Aorta (tissue), 5 donors: Measurements from ENCODE around the gene TMED10. TPM values are rescaled to one million over a fixed set of nuclear protein-coding genes. Genes with fewer than 3 reads are reported as not detected.
A peak's percentile ranks its signal among the peaks of the same experiment; 100 is the strongest.

Source experiments
- ATAC-seq: fragments of 200-7000 bp; cut with Tn5 transposase; one replicate; pipeline ENCODE4 v1.9.1; 2022; ENCODE audit warnings: moderate library complexity; ENCODE audit not compliant: low FRiP score
- DNase-seq, 2 donors: peaks; one replicate each; pipeline ENCODE4 v3.0.0-alpha.2; 2020
- H3K27ac ChIP-seq, 2 donors: one replicate each; pipeline ENCODE4 v1.5.1; 2013; ENCODE audit warnings: low read length in 2 of 2, mild to moderate bottlenecking in 2 of 2, moderate library complexity in 2 of 2, control low read depth in 1 of 2, inconsistent platforms in 1 of 2, low read depth in 1 of 2
- H3K27me3 ChIP-seq, 2 donors: one replicate each; pipeline ENCODE4 v1.6.1; 2013; ENCODE audit warnings: control low read depth in 1 of 2, low read length in 1 of 2, mild to moderate bottlenecking in 1 of 2, moderate library complexity in 1 of 2; ENCODE audit not compliant: insufficient read depth in 2 of 2, control insufficient read depth in 1 of 2
- H3K36me3 ChIP-seq, 2 donors: one replicate each; pipeline ENCODE4 v1.6.1; 2013; ENCODE audit warnings: control low read depth in 1 of 2, low read length in 1 of 2, mild to moderate bottlenecking in 1 of 2; ENCODE audit not compliant: insufficient read depth in 2 of 2, control insufficient read depth in 1 of 2
- H3K4me1 ChIP-seq, 2 donors: one replicate each; pipeline ENCODE4 v1.6.1; 2013; ENCODE audit warnings: low read length in 2 of 2, control low read depth in 1 of 2, mild to moderate bottlenecking in 1 of 2, moderate library complexity in 1 of 2; ENCODE audit not compliant: insufficient read depth in 2 of 2, control insufficient read depth in 1 of 2
- H3K4me3 ChIP-seq, 2 donors: one replicate each; pipeline ENCODE4 v1.5.1; 2013; ENCODE audit warnings: low read length in 2 of 2, control low read depth in 1 of 2, mild to moderate bottlenecking in 1 of 2
- H3K9me3 ChIP-seq: one replicate; pipeline ENCODE4 v1.6.1; 2013; ENCODE audit warnings: mild to moderate bottlenecking, low read length; ENCODE audit not compliant: control insufficient read depth
- WGBS, 2 donors: extraction: QIAGEN DNeasy Blood & Tissue Kit; methylation state at CpG; one replicate each; pipeline ENCODE4 v1.1.7; 2013; 5-methylcytosine and 5-hydroxymethylcytosine counted together
- intact Hi-C, 2 donors: fragments of 100-400 bp; cut with DNase I; formaldehyde crosslinking; loops; one replicate each; pipeline versions ENCODE4 v1.14.2 to v1.15.0; 2022
- polyA plus RNA-seq, 2 donors: library from polyadenylated mRNA; stranded (reverse); fragments of 200-250 nt; gene quantifications; one replicate each; pipeline ENCODE4 v1.2.3, GENCODE V29; 2013
- total RNA-seq, 2 donors: library from RNA; stranded (reverse); fragmentation: NEBNext Ultra II Directional; extraction: Animal tissue kit (Norgen Biotek cat#: 25700); gene quantifications; one replicate each; pipeline ENCODE4 v1.2.1, GENCODE V29; 2021
- donor health status: healthy with polysubstance abuse.
- donor health status: Bipolar disorder and iron deficiency.
- donor health status: DM: no; HTN: no; CAD: no.
- donor health status: DM: no; HTN: no; CAD: no.
- donor health status: DM: yes; HTN: yes; CAD: no.

Gene TMED10
- total and polyA plus RNA-seq, 4 donors: 114 to 277 (median 194) TPM

GRCh38 chr14:75147423-75148071 lies 28.9 kb downstream of the TMED10 start:
- 31 to 38% methylated on average over 13 of the region's 13 CpGs for WGBS, 2 donors
- H3K4me3 ChIP-seq: no peak overlapping the region
- intact Hi-C loops: no loop called here
- no peaks in the 10 kb centered on the region for H3K27me3 ChIP-seq
- no peaks in the 10 kb centered on the region for H3K9me3 ChIP-seq
- peak overlapping the region; percentile 57 to 97 for H3K27ac ChIP-seq
- DNase-seq (peak in 1 of 2 donors; percentile 82), ATAC-seq (peak; percentile 90)
- peaks cover 4 to 6% of the 10 kb centered on the region in 2 donors for H3K4me1 ChIP-seq
- H3K36me3 ChIP-seq: peaks cover 0 to 4% of the 10 kb centered on the region in 2 donors

GRCh38 chr14:75144944-75145343 lies 31.5 kb downstream of the TMED10 start:
- no peaks in the 10 kb centered on the region for H3K9me3 ChIP-seq
- WGBS, 2 donors: 86 to 89% methylated on average over 5 of the region's 5 CpGs
- H3K27ac ChIP-seq: no peak overlapping the region
- no peak overlapping the region for H3K4me3 ChIP-seq
- H3K4me1 ChIP-seq: peaks cover 4 to 6% of the 10 kb centered on the region in 2 donors
- no peaks in the 10 kb centered on the region for H3K27me3 ChIP-seq
- ATAC-seq (no peak), DNase-seq (no peak)
- intact Hi-C loops: no loop called here
- H3K36me3 ChIP-seq: no peaks in the 10 kb centered on the region

- no peak overlapping the region for H3K27ac ChIP-seq
Observed at GRCh38 chr14:75143761-75144527, 32.5 kb downstream of the TMED10 start.

GRCh38 chr14:75142494-75142893 lies 33.9 kb downstream of the TMED10 start:
- DNase-seq (no peak), ATAC-seq (no peak)
- no peak overlapping the region for H3K4me3 ChIP-seq
- intact Hi-C loops: no loop called here
- H3K36me3 ChIP-seq: no peaks in the 10 kb centered on the region
- H3K4me1 ChIP-seq: peaks cover 0 to 3% of the 10 kb centered on the region in 2 donors
- H3K27ac ChIP-seq: no peak overlapping the region
- no peaks in the 10 kb centered on the region for H3K9me3 ChIP-seq
- 27 to 37% methylated on average over 1 of the region's 1 CpG for WGBS, 2 donors
- H3K27me3 ChIP-seq: no peaks in the 10 kb centered on the region

More at GRCh38 chr14:75143761-75144527, 32.5 kb downstream of the TMED10 start:
- no peaks in the 10 kb centered on the region for H3K36me3 ChIP-seq
- WGBS, 2 donors: 85 to 86% methylated on average over 9 of the region's 9 CpGs
- no peaks in the 10 kb centered on the region for H3K9me3 ChIP-seq
- H3K4me1 ChIP-seq: peaks cover 4 to 6% of the 10 kb centered on the region in 2 donors
- no peak overlapping the region for H3K4me3 ChIP-seq
- ATAC-seq (no peak), DNase-seq (no peak)
- no peaks in the 10 kb centered on the region for H3K27me3 ChIP-seq
- intact Hi-C loops: no loop called here

- Histone ChIP-seq H3K27ac (no peak overlapping the region), H3K36me3 (no peaks in the 10 kb centered on the region), H3K27me3 (no peaks in the 10 kb centered on the region), H3K4me1 (peaks cover 0 to 3% of the 10 kb centered on the region in 2 donors), H3K4me3 (no peak overlapping the region), H3K9me3 (no peaks in the 10 kb centered on the region)
- DNase-seq (no peak), ATAC-seq (no peak)
- intact Hi-C loops: no loop called here
Observed at GRCh38 chr14:75141967-75142366, 34.4 kb downstream of the TMED10 start.

- WGBS, 2 donors: 68 to 87% methylated on average over 2 of the region's 2 CpGs
- no peak for ATAC-seq
- H3K27me3 ChIP-seq: no peaks in the 10 kb centered on the region
- no peak overlapping the region for H3K27ac ChIP-seq
- no peaks in the 10 kb centered on the region for H3K36me3 ChIP-seq
- no peak for DNase-seq
- no peaks in the 10 kb centered on the region for H3K9me3 ChIP-seq
- no peak overlapping the region for H3K4me3 ChIP-seq
- intact Hi-C loops: no loop called here
- peaks cover 0 to 3% of the 10 kb centered on the region in 2 donors for H3K4me1 ChIP-seq
Observed at GRCh38 chr14:75141062-75141461, 35.4 kb downstream of the TMED10 start.

GRCh38 chr14:75140620-75141019 lies 35.8 kb downstream of the TMED10 start:
- intact Hi-C loops: no loop called here
- WGBS, 2 donors: 75 to 78% methylated on average over 2 of the region's 2 CpGs
- peaks cover 0 to 3% of the 10 kb centered on the region in 2 donors for H3K4me1 ChIP-seq

GRCh38 chr14:75139185-75139584 lies 37.2 kb downstream of the TMED10 start:
- Histone ChIP-seq H3K9me3 (no peaks in the 10 kb centered on the region), H3K4me3 (no peak overlapping the region), H3K36me3 (peaks cover 0 to 3% of the 10 kb centered on the region in 2 donors), H3K27ac (no peak overlapping the region), H3K27me3 (no peaks in the 10 kb centered on the region), H3K4me1 (peaks cover 0 to 3% of the 10 kb centered on the region in 2 donors)
- DNase-seq (no peak), ATAC-seq (no peak)
- WGBS, 2 donors: 94 to 95% methylated on average over 2 of the region's 2 CpGs
- intact Hi-C loops: loop anchor here (5.0 to 10.0 kb wide), 2 partner anchors 33 to 346 kb away; no protein-coding TSS in a partner anchor

More at GRCh38 chr14:75140620-75141019, 35.8 kb downstream of the TMED10 start:
- DNase-seq: no peak
- ATAC-seq: no peak
- Histone ChIP-seq H3K27me3 (no peaks in the 10 kb centered on the region), H3K4me3 (no peak overlapping the region), H3K36me3 (no peaks in the 10 kb centered on the region), H3K9me3 (no peaks in the 10 kb centered on the region), H3K27ac (no peak overlapping the region)
